Activated CD8-positive, alpha-beta memory T cell treated with anti-CD3 and anti-CD28 coated beads, Interleukin-2, amount 50 U/mL, for 4 hours (primary cell): ENCODE data around the gene CASP10.
A peak's percentile ranks its signal among the peaks of the same experiment; 100 is the strongest.

Source experiments
- DNase-seq: peaks from one replicate; pipeline ENCODE4 v3.0.0-alpha.2; 2020

CASP10 gene

GRCh38 chr2:201200345-201200744 lies 17.4 kb downstream of the CASP10 start:
- no peak for DNase-seq

GRCh38 chr2:201201371-201201770 lies 18.4 kb downstream of the CASP10 start:
- no peak for DNase-seq

DNA sequence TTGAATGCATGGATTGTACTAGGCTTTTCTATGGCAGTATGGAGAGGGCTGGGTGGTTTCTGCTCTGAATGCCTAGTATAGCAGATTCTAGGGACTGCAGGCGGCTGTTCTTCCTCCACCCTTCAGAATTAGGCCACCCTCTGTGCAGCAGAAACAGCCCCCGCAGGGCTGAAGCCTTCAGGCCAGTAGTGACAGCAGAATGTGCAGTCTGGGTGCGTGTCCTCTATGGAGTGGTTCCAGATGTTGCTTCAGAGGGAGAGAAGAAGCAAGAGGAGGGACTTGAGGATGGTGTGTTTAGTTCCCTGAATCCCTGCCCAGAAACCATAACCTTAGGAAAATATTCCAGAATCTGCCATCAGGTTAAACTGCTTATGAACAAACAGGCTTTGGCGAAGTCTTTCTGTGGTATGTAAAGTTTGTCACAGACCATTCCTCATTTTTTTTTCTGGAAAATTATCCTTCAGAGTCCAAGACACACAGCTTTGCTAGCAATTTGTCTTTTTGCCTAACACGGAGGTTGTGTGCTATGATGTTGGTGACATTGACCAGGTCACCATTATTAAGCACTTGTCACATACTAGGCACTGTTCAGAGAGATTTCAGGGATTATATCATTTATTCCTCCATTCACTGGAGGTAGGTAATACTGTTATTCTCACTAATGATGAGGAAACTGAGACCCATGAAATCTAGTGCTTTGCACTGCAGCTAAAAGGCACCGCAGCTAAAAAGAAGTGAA lies 21.1 kb downstream of the CASP10 start:
- DNase-seq: no peak

DNA sequence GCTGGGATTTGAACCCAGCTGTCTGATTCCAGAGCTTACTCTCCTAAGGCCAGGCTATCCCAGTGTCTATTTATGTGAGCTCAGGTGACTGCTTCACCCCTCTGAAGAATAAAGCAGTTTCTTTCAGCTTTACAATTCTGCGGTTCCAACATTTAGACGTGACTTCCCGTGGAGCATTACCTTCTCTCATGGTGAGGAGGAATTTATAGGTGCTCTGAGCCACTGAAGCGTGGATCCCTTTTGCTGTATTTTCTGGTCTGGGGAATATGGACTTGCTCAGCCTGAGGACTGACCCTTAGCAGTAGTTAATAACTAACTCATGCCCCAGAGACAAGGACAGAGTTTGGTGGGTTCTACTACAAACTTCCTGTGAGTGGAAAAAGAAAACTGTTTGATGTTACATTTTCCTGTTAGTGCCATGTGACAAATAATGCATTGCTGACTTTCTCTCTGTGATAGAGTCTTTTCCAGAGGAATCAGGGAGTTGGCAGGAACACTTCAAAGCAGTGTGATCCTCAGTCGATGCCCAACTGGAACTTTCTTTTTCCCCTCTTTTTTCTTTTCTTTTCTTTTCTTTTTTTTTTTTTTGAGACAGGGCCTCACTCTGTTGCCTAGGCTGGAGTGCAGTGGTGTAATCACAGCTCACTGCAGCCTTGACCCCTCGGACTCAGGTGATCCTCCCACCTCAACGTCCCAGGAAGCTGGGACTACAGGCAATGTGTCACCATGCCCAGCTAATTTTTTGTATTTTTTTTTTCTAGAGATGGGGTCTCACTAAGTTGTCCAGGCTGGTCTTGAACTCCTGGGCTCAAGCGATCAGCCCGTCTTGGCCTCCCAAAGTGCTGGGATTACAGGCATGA lies 21.9 kb downstream of the CASP10 start:
- no peak for DNase-seq

DNA sequence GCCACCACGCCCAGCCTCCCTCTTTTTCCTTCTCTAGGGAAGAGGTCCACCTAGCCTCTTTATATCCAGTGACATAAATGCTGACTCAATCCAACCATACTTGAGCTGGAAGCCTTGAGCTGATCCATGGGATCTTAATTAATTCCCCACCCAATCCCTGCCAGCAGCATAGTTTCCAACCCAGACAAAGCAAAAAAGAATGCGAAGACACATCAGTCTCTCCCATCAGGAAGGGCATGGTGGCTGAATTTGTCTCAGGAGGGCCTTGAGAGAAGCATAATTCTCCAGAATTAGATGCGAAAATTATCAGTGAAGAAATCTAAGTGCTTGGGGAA lies 22.5 kb downstream of the CASP10 start:
- DNase-seq: no peak

DNA sequence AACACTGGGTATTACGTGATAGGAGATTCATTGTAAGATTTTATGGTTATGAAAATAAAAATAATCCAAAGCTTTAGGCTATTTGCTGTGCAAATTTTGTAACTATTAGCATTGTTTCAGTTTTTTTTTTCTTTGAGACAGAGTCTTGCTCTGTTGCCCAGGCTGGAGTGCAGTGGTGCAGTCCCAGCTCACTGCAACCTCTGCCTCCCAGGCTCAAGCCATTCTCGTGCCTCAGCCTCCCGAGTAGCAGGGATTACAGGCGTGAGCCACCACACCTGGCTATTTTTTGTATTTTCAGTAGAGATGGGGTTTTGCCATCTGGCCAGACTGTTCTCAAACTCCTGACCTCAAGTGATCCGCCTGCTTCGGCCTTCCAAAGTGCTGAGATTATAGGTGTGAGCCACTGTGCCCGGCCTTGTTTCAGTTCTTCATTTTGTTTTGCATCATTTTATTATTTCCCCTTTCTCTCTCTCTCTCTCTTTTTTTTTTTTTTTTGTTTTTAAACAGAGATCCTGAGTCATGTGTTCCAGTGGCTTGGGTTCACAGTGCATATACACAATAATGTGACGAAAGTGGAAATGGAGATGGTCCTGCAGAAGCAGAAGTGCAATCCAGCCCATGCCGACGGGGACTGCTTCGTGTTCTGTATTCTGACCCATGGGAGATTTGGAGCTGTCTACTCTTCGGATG lies 25.8 kb downstream of the CASP10 start:
- no peak for DNase-seq

DNA sequence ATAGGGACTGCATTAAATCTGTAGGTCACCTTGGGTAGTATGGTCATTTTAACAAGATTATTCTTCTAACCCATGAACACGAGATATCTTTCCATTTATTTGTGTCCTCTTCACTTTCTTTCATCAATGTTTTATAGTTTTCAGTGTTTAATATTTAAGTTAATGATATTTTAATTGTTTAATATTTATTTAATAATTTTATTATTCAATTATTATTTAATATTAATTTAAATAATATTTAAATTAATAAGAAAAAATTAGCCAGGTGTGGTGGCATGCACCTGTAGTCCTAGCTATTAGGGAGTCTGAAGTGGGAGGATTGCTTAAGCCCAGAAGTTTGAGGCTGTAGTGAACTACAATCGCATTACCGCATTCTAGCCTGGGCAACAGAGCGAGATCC lies 33.0 kb downstream of the CASP10 start:
- no peak for DNase-seq

GRCh38 chr2:201216918-201217317 lies 34.0 kb downstream of the CASP10 start:
- DNase-seq: no peak

DNA sequence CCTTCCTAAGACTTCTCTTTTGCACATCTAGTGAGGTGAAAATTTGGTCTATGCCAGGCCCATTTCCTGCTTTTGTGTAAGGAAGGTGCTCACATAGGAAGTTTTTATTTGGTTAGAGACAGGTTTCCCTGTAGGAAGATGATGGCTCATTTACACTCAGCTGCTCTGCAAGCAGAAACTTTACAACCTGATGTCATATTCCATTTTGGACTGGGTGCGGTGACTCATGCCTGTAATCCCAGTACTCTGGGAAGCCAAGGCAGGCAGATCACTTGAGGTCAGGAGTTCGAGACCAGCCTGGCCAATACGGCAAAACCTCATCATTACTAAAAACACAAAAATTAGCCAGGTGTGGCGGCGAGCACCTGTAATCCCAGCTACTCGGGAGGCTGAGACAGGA lies 35.8 kb downstream of the CASP10 start:
- DNase-seq: no peak

GRCh38 chr2:201219328-201220096 lies 36.6 kb downstream of the CASP10 start:
- DNase-seq: no peak

DNA sequence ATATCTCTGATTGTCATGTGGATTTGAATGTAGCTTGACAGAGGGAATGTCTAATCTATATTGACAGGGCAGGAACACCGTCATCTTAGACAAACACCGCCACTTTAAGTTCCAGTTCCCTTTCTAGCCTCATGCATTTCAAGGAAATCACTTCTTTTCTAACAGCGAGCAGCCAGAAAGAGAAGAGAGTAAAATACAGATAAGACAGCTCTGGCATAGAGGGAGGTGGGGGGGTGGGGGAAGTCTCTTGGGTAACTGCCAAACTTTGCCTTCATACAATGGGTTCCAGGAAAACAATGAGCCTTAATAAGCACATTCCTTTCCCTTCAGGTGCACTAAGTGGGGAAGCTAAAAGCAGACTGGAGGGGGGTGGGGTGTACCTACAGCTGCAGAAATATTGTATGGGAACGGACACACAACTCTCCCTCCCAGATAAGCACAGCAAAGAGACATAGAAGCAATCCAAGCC lies 37.2 kb downstream of the CASP10 start:
- DNase-seq: no peak

DNA sequence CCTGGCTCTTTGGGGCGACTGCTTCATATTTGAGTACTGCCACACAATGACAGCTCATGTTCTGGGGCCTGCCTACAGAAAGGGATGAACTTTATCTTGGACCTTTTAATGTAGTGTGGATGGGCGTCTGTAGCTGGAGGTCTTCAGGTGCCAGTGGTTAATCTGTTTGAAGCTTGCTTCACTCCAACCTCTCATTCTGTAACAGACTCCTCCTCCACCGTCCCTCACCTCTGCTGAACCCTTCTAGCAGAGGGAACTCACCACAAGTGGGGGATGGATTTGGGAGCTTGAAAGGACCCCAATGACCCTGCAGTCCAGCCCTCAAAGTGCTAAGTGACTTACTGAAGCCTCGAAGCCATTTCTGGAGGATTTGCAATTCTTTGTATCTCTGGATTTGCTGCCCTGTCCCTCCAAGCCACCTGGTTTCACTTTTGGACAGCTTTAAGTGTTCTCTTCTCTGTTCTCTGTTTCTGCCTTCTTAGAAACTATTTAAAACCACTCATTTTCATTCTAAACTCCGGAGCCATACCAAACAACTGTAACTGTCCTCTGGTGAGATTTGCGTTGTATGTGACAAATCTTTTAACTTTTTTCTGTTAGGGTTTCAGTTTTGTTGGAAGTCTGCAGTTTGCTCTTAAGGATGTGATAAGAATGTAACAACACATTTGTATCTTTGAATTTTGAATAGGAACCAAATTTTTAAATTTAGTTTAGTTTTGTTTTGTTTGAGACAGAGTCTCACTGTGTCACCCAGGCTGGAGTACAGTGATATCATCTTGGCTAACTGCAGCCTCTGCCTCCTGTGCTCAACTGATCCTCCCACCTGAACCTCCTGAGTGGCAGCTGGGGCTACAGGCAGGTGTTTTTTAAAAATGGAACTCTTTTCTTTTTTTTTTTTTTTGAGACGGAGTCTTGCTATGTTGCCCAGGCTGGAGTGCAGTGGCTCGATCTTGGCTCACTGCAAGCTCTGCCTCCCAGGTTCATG lies 40.4 kb downstream of the CASP10 start:
- no peak for DNase-seq

- no peak for DNase-seq
Measured at GRCh38 chr2:201228271-201228911, 45.5 kb downstream of the CASP10 start.

DNA sequence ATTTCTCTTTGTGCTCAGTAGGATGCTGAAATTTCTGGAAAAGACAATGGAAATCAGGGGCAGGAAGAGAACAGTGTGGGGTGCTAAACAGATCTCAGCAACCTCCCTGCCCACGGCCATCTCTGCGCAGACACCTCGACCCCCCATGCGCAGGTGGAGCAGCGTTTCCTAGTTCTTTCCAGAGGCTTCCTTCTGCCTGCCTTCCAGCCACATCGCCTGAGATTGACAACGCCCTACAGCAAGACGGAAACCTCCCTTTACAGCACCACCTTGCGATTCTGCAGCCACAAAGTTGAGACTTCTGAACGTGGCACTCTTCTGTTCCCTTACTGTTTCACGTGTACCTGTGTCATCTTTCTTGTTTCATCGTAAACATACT lies 46.0 kb downstream of the CASP10 start:
- DNase-seq: no peak

DNA sequence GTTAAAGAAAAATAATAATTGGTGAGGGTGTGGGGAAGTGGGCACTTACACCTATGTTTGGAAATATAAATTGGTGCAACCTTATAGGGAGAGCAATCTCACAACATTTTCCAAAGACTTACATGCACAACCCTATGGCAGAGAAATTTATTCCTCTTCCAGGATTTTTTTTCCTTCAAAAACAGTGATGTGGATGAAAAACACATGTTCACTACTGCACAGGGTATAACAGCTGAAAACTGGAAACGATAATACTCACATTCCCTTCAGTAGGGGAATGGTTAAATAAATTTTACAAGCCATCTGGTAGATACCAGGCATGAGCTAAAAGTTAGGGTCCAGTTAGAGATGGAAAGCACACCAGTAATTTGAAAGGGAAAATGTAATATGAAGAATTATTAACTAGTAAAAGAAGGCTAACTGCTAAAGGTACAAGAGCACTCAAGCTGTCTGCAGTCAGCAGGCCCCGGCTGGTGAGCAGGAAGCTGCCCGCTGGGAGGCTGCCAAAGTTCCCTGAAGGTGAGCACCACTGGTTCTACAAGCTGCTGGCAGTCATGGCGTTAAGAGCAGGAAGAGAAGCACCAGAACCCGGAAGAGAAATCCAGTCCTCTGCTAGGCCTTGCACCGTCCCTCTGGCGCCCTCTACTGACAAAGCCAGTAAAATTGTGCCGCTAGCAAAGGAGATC lies 49.0 kb downstream of the CASP10 start:
- peak; percentile 89 for DNase-seq

- DNase-seq: no peak
Measured at GRCh38 chr2:201232467-201232815, 49.5 kb downstream of the CASP10 start.

DNA sequence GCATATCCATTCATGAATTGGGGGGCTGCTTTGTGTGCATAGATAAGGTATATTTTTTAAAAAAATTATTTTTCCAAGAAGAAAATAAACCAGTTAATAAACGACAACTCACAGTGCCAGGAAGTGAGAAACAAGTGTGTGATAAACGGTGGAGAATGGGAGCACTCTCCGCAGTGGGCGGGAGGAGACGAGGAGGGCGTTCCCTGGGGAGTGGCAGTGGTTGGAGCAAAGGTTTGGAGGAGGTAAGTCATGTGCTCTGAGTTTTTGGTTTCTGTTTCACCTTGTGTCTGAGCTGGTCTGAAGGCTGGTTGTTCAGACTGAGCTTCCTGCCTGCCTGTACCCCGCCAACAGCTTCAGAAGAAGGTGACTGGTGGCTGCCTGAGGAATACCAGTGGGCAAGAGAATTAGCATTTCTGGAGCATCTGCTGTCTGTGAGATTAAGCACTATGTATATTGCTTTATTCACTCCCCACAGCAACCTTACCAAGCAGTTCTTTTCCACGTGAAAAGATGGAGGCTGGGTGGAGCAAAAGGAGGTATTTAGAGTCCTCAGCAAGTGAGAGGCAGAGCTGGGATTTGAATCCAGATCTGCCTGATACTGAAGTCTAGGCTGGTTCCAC lies 50.4 kb downstream of the CASP10 start:
- peak; percentile 79 for DNase-seq

GRCh38 chr2:201233812-201234662 lies 51.1 kb downstream of the CASP10 start:
- no peak for DNase-seq

DNA sequence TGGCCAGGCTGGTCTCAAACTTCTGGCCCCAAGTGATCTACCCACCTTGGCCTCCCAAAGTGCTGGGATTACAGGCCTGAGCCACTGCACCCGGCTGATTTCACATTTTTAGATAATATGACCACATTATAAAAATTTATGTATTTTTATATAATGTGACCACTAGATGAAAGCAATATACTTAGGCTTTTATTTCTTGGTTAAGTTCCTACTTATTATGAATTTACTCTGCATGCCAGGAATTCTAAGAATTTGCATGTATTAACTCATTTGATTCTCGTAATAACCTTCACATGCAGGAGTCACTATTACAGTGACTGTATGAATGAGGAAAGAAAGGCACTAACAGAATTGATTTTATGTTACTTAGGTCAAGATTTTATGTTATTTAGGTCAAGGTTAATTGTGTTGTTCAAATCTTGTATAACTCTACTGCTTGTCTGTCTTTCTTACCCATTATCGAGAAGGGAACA lies 51.8 kb downstream of the CASP10 start:
- DNase-seq: no peak
